ENCODE results near the gene SNAP47.

GRCh38 chr1:227816750-227817446, 81.7 kb downstream of the SNAP47 start:
- TF ChIP-seq POLR2A (IDR thresholded peaks at IDR 0.05): no peak
- TF ChIP-seq, protein P1, sequence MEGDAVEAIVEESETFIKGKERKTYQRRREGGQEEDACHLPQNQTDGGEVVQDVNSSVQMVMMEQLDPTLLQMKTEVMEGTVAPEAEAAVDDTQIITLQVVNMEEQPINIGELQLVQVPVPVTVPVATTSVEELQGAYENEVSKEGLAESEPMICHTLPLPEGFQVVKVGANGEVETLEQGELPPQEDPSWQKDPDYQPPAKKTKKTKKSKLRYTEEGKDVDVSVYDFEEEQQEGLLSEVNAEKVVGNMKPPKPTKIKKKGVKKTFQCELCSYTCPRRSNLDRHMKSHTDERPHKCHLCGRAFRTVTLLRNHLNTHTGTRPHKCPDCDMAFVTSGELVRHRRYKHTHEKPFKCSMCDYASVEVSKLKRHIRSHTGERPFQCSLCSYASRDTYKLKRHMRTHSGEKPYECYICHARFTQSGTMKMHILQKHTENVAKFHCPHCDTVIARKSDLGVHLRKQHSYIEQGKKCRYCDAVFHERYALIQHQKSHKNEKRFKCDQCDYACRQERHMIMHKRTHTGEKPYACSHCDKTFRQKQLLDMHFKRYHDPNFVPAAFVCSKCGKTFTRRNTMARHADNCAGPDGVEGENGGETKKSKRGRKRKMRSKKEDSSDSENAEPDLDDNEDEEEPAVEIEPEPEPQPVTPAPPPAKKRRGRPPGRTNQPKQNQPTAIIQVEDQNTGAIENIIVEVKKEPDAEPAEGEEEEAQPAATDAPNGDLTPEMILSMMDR (IDR thresholded peaks at IDR 0.05): no peak
